Thyroid gland (tissue), 4 donors: ENCODE results near the gene CDH16. TPM values are rescaled to one million over a fixed set of nuclear protein-coding genes. Genes with fewer than 3 reads are reported as not detected.
"Not testable (repeated sequence)": the region's sequence is repeated elsewhere in the genome, so short reads cannot be mapped to it uniquely, and the experiment has no call there.

Source experiments
- DNase-seq, 2 donors: peaks; one replicate each; pipeline ENCODE4 v3.0.0-alpha.2; 2019
- H3K27ac ChIP-seq, 3 donors: fragments of 200-600 bp; sonication (generic); 1 replicate in 2 of 3; 2 replicates in 1 of 3; pipeline ENCODE4 v1.5.1; 2016 to 2019; ENCODE audit warnings: mild to moderate bottlenecking in 1 of 3, moderate library complexity in 1 of 3
- H3K27me3 ChIP-seq: fragments of 200-600 bp; sonication (generic); one replicate; pipeline ENCODE4 v1.5.1; 2019
- H3K36me3 ChIP-seq, 2 donors: fragments of 200-600 bp; sonication (generic); one replicate each; pipeline ENCODE4 v1.5.1; 2016 to 2019
- H3K4me1 ChIP-seq, 2 donors: fragments of 200-600 bp; sonication (generic); one replicate each; pipeline ENCODE4 v1.5.1; 2017 to 2019
- H3K4me3 ChIP-seq, 3 donors: fragments of 200-600 bp; sonication (generic); replicated peaks in 1 of 3; 1 replicate in 2 of 3; 2 replicates in 1 of 3; pipeline ENCODE4 v1.5.1; 2016; ENCODE audit warnings: mild to moderate bottlenecking in 1 of 3
- H3K9me3 ChIP-seq: fragments of 200-600 bp; sonication (generic); one replicate; pipeline ENCODE4 v1.5.1; 2017
- POLR2A ChIP-seq, 2 donors: fragments of 450-650 bp; IDR thresholded peaks; one replicate each; pipeline ENCODE4 v1.6.1; 2017; ENCODE audit warnings: antibody characterized with exemption in 2 of 2, mild to moderate bottlenecking in 2 of 2, moderate library complexity in 1 of 2
- whole genome bisulfite sequencing, 2 donors: methylation state at CpG; one replicate each; pipeline ENCODE4 v1.1.5; 2017; 5-methylcytosine and 5-hydroxymethylcytosine counted together
- intact Hi-C: fragments of 100-400 bp; cut with DNase I; formaldehyde crosslinking; loops from one replicate; pipeline ENCODE4 v1.15.1; 2023
- total RNA-seq, 4 donors: library from RNA; depleted of rRNA; stranded (reverse); fragments of >200 nt; gene quantifications; one replicate each; pipeline ENCODE4 v1.2.3, GENCODE V29; 2016
- TF ChIP-seq, protein P1 (sequence below), 6 experiments: fragments of 200-600 bp in 3 of 6; fragments of 450-650 bp in 3 of 6; sonication (generic) in 3 of 6; IDR thresholded peaks; one replicate each; pipeline ENCODE4 v1.5.1; 2016 to 2019; ENCODE audit warnings: antibody characterized with exemption in 6 of 6, mild to moderate bottlenecking in 2 of 6, inconsistent platforms in 1 of 6, moderate library complexity in 1 of 6

Gene CDH16
- total RNA-seq, 4 donors from 2014 or later, result 43.1 to 166 (median 134) TPM

- Histone ChIP-seq H3K4me1 (peaks cover 10 to 11% of the 10 kb centered on the region in 2 donors), H3K9me3 (no peaks in the 10 kb centered on the region), H3K27ac (no peak overlapping the region), H3K36me3 (peaks cover 18 to 23% of the 10 kb centered on the region in 2 donors), H3K4me3 (no peak overlapping the region), H3K27me3 (no peaks in the 10 kb centered on the region)
- intact Hi-C loops, result no loop called here
- TF ChIP-seq, protein P1, sequence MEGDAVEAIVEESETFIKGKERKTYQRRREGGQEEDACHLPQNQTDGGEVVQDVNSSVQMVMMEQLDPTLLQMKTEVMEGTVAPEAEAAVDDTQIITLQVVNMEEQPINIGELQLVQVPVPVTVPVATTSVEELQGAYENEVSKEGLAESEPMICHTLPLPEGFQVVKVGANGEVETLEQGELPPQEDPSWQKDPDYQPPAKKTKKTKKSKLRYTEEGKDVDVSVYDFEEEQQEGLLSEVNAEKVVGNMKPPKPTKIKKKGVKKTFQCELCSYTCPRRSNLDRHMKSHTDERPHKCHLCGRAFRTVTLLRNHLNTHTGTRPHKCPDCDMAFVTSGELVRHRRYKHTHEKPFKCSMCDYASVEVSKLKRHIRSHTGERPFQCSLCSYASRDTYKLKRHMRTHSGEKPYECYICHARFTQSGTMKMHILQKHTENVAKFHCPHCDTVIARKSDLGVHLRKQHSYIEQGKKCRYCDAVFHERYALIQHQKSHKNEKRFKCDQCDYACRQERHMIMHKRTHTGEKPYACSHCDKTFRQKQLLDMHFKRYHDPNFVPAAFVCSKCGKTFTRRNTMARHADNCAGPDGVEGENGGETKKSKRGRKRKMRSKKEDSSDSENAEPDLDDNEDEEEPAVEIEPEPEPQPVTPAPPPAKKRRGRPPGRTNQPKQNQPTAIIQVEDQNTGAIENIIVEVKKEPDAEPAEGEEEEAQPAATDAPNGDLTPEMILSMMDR (IDR thresholded peaks at IDR 0.05), result no peak
- TF ChIP-seq POLR2A (IDR thresholded peaks at IDR 0.05), result no peak
- DNase-seq, result no peak
- WGBS, 2 donors, result 75 to 79% methylated on average over 7 of the region's 7 CpGs
Measured at GRCh38 chr16:66946541-66946940, 27.9 kb upstream of the CDH16 start.

GRCh38 chr16:66945939-66946338 lies 27.3 kb upstream of the CDH16 start:
- intact Hi-C loops, result no loop called here
- H3K27me3 ChIP-seq, result no peaks in the 10 kb centered on the region

GRCh38 chr16:66944971-66945370 lies 26.3 kb upstream of the CDH16 start:
- intact Hi-C loops, H3K27me3 ChIP-seq, H3K27ac ChIP-seq, H3K4me3 ChIP-seq, DNase-seq, H3K9me3 ChIP-seq: not testable (repeated sequence)
- Histone ChIP-seq H3K4me1 (peaks cover 10 to 11% of the 10 kb centered on the region in 2 donors), H3K36me3 (peaks cover 34 to 38% of the 10 kb centered on the region in 2 donors)
- WGBS, 2 donors, result 91 to 93% methylated on average over 9 of the region's 9 CpGs

More at GRCh38 chr16:66945939-66946338, 27.3 kb upstream of the CDH16 start:
- no peak for TF ChIP-seq POLR2A (IDR thresholded peaks at IDR 0.05)
- TF ChIP-seq, protein P1 (IDR thresholded peaks at IDR 0.05), result no peak
- 93 to 96% methylated on average over 4 of the region's 4 CpGs for WGBS, 2 donors
- Histone ChIP-seq H3K4me1 (peaks cover 10 to 11% of the 10 kb centered on the region in 2 donors), H3K4me3 (no peak overlapping the region), H3K36me3 (peaks cover 24 to 29% of the 10 kb centered on the region in 2 donors), H3K9me3 (no peaks in the 10 kb centered on the region), H3K27ac (no peak overlapping the region)
- DNase-seq, result no peak

DNA sequence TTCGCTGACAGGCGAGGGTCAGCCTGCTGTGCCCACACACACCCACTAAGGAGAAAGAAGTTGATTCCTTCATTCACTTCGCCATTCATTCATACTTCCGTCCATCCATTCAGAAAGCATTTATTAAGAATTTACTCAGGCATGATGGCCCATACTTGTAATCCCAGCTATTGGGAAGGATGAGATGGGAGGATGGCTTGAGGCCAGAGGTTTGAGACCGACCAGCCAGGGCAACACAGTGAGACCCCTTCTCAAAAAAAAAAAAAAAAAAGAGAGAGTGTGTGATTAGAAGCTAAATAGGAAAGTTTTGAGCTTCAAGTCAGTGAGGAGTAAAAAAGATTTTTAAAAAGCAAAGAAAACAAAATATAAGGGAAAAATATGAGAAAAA lies 25.4 kb upstream of the CDH16 start:
- peaks cover 9 to 11% of the 10 kb centered on the region in 2 donors for H3K4me1 ChIP-seq
- H3K4me3 ChIP-seq, result no peak overlapping the region
- intact Hi-C loops, result no loop called here
- DNase-seq, result no peak
- TF ChIP-seq POLR2A (IDR thresholded peaks at IDR 0.05), result no peak
- TF ChIP-seq, protein P1 (IDR thresholded peaks at IDR 0.05), result no peak
- H3K27me3 ChIP-seq, result no peaks in the 10 kb centered on the region
- no peak overlapping the region for H3K27ac ChIP-seq
- WGBS, 2 donors, result 90 to 95% methylated on average over 5 of the region's 5 CpGs
- H3K36me3 ChIP-seq, result peaks cover 41 to 47% of the 10 kb centered on the region in 2 donors
- no peaks in the 10 kb centered on the region for H3K9me3 ChIP-seq

GRCh38 chr16:66943426-66944053 lies 24.9 kb upstream of the CDH16 start:
- H3K9me3 ChIP-seq, result no peaks in the 10 kb centered on the region
- H3K36me3 ChIP-seq, result peaks cover 46 to 49% of the 10 kb centered on the region in 2 donors
- H3K27ac ChIP-seq, result no peak overlapping the region
- no peaks in the 10 kb centered on the region for H3K27me3 ChIP-seq
- H3K4me3 ChIP-seq, result no peak overlapping the region
- peaks cover 4 to 7% of the 10 kb centered on the region in 2 donors for H3K4me1 ChIP-seq
- 92 to 95% methylated on average over 6 to 11 of the region's 15 CpGs for WGBS, 2 donors
- intact Hi-C loops, result no loop called here
- no peak for TF ChIP-seq POLR2A (IDR thresholded peaks at IDR 0.05)
- TF ChIP-seq, protein P1 (IDR thresholded peaks at IDR 0.05), result no peak
- no peak for DNase-seq
